Stimulated activated CD4-positive, alpha-beta T cell treated with anti-CD3 and anti-CD28 coated beads, TNF-alpha, amount 100 ng/mL, for 24 hours (primary cell): Measurements from ENCODE around the gene NCKAP5.
"Not testable (repeated sequence)": the region's sequence is repeated elsewhere in the genome, so short reads cannot be mapped to it uniquely, and the experiment has no call there.

Source experiments
- DNase-seq, 3 experiments: peaks; one replicate each; pipeline ENCODE4 v3.0.0-alpha.2; 2020; ENCODE audit warnings: low read depth in 3 of 3

Gene NCKAP5

GRCh38 chr2:132720393-132720792 lies 847.9 kb downstream of the NCKAP5 start:
- DNase-seq: no peak

- no peak for DNase-seq
Measured at GRCh38 chr2:132719480-132719879, 848.8 kb downstream of the NCKAP5 start.

GRCh38 chr2:132716954-132717353 lies 851.3 kb downstream of the NCKAP5 start:
- DNase-seq: no peak

GRCh38 chr2:132715386-132716351 lies 852.6 kb downstream of the NCKAP5 start:
- no peak for DNase-seq

GRCh38 chr2:132703396-132703795 lies 864.9 kb downstream of the NCKAP5 start:
- DNase-seq: no peak

- DNase-seq: no peak
Measured at GRCh38 chr2:132701810-132702209, 866.5 kb downstream of the NCKAP5 start.

GRCh38 chr2:132699802-132700201 lies 868.5 kb downstream of the NCKAP5 start:
- not testable (repeated sequence) for DNase-seq

- DNase-seq: not testable (repeated sequence)
Measured at GRCh38 chr2:132698347-132698746, 869.9 kb downstream of the NCKAP5 start.

GRCh38 chr2:132697556-132698205 lies 870.6 kb downstream of the NCKAP5 start:
- DNase-seq: no peak

GRCh38 chr2:132692816-132693215 lies 875.4 kb downstream of the NCKAP5 start:
- no peak for DNase-seq

GRCh38 chr2:132691556-132691955 lies 876.7 kb downstream of the NCKAP5 start:
- no peak for DNase-seq

GRCh38 chr2:132690664-132691303 lies 877.5 kb downstream of the NCKAP5 start:
- no peak for DNase-seq

GRCh38 chr2:132681766-132682165 lies 886.5 kb downstream of the NCKAP5 start:
- DNase-seq: no peak

GRCh38 chr2:132680544-132680943 lies 887.7 kb downstream of the NCKAP5 start:
- no peak for DNase-seq

- no peak for DNase-seq
Measured at GRCh38 chr2:132678483-132678882, 889.8 kb downstream of the NCKAP5 start.

- no peak for DNase-seq
Measured at GRCh38 chr2:132677661-132678060, 890.6 kb downstream of the NCKAP5 start.

- no peak for DNase-seq
Measured at GRCh38 chr2:132676999-132677398, 891.3 kb downstream of the NCKAP5 start.

GRCh38 chr2:132671151-132671835 lies 897.0 kb downstream of the NCKAP5 start:
- no peak for DNase-seq

GRCh38 chr2:132670496-132671150 lies 897.6 kb downstream of the NCKAP5 start:
- no peak for DNase-seq

GRCh38 chr2:132669908-132670495 lies 898.3 kb downstream of the NCKAP5 start, which contains the start of gene LYPD1:
LYPD1 (minus strand) TSS chr2:132670205; CDS start chr2:132669932, 273 bp downstream.
- DNase-seq: no peak
